ENCODE measurements around the gene CD47. TPM values are rescaled to one million over a fixed set of nuclear protein-coding genes. Genes with fewer than 3 reads are reported as not detected.

Gene CD47
- total RNA-seq, 1 experiment from 2014 or later: 15.5 TPM

DNA sequence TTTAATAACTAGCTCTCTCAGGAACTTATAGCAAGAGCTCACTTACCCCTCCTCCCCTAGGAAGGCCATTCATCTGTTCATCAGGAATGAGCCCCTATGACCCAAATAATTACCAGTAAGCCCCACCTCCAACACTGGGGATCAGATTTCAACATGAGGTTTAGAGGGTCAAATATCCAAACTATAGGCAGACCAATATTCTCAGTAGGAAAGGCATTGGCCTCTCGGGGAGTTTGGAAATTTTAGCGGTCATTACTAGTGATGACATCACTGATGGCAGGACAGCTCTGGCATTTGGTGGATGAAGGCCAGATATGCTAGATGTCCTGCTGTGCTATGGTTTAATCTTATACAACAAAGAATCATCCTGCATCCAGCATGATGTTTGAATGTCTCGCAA, 15.2 kb upstream of the CD47 start:
- no peak for TF ChIP-seq CTCF (IDR thresholded peaks at IDR 0.05; ENCODE audit: insufficient read depth in 1 of 2, low read depth in 1 of 2, low read length in 1 of 2, severe bottlenecking in 1 of 2, unreplicated experiment in 1 of 2)
- Histone ChIP-seq H3K27me3 (replicated peaks; ENCODE audit: control insufficient read depth, insufficient read depth, low read length) (no peaks in the 10 kb centered on the region; the same call in 1 of the 2 replicates), H3K9me3 (no peaks in the 10 kb centered on the region), H3K36me3 (ENCODE audit: control insufficient read depth, insufficient read depth, low read length) (no peaks in the 10 kb centered on the region), H3K4me1 (no peaks in the 10 kb centered on the region), H3K4me3 (ENCODE audit: low read depth, low read length) (no peak overlapping the region)
- Mint-ChIP-seq H3K27ac (ENCODE audit: unreplicated experiment) (no peak overlapping the region), H3K27me3 (ENCODE audit: insufficient read depth, unreplicated experiment) (peaks cover 8% of the 10 kb centered on the region), H3K36me3 (ENCODE audit: insufficient read depth, unreplicated experiment) (no peaks in the 10 kb centered on the region), H3K4me1 (ENCODE audit: low read depth, unreplicated experiment) (no peaks in the 10 kb centered on the region), H3K4me3 (ENCODE audit: unreplicated experiment) (no peak overlapping the region), H3K9me3 (ENCODE audit: unreplicated experiment) (no peaks in the 10 kb centered on the region)
- POLR2A ChIA-PET: no interaction called here
- DNase-seq: no peak
- no TSS peak for BruUV-seq (replicated peaks)
- intact Hi-C loops (cut with micrococcal nuclease; ENCODE audit: unreplicated experiment): no loop called here
- CTCF ChIA-PET: no interaction called here

DNA sequence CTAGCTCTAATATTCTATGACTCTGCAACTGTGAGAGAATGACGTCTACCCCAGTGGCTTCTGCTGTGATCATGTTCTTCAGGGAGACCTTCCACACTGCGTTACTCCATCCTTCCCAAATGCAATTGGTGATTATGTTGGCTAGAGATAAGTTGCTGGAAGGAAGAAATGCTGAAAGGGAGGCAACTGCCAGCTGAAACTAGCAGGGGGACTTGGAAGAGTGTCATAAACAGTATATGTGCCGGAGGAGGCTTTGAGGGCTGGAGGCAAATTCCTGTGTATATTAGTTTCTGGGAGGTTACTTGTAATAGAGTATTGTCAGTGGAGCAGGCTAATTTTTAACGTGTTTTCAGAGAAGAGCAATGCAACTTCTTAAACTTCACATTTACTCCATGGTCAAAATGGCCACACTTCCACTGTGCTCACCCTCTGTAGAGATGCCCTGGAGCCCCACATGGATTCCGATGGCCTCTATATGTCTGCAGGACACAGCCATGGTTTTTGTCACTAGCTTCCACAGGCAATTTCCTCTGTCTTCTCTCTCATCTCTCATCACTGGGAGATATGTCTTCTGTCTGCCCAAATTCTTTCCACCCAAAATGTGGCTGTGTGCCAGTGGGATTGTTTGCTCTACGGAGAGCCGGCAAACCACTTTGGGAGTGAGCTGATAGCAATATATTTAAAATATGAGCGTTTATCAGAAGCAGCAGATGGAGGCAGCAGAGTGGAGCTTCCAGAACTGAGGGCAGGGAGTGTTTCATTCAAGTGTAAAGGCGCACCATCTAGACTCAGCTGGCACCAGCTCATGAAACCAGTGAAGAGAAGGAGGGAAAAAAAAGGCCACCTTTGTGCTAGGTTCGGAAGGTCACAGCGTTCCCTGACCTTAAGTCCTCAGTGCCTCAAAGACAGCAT, 13.3 kb upstream of the CD47 start:
- TF ChIP-seq CTCF (IDR thresholded peaks at IDR 0.05; ENCODE audit: insufficient read depth in 1 of 2, low read depth in 1 of 2, low read length in 1 of 2, severe bottlenecking in 1 of 2, unreplicated experiment in 1 of 2): no peak
- Mint-ChIP-seq H3K36me3 (ENCODE audit: insufficient read depth, unreplicated experiment) (no peaks in the 10 kb centered on the region), H3K4me3 (ENCODE audit: unreplicated experiment) (no peak overlapping the region), H3K9me3 (ENCODE audit: unreplicated experiment) (no peaks in the 10 kb centered on the region), H3K27ac (ENCODE audit: unreplicated experiment) (no peak overlapping the region), H3K27me3 (ENCODE audit: insufficient read depth, unreplicated experiment) (peaks cover 4% of the 10 kb centered on the region), H3K4me1 (ENCODE audit: low read depth, unreplicated experiment) (no peaks in the 10 kb centered on the region)
- no peak for DNase-seq
- no peaks in the 10 kb centered on the region for H3K36me3 ChIP-seq (ENCODE audit: control insufficient read depth, insufficient read depth, low read length)
- intact Hi-C loops (cut with micrococcal nuclease; ENCODE audit: unreplicated experiment): no loop called here
- H3K9me3 ChIP-seq: no peaks in the 10 kb centered on the region
- POLR2A ChIA-PET: no interaction called here
- H3K4me3 ChIP-seq (ENCODE audit: low read depth, low read length): no peak overlapping the region
- CTCF ChIA-PET: no interaction called here
- no peaks in the 10 kb centered on the region for H3K4me1 ChIP-seq
- no TSS peak for BruUV-seq (replicated peaks)
- no peaks in the 10 kb centered on the region; the same call in 1 of the 2 replicates for H3K27me3 ChIP-seq (replicated peaks; ENCODE audit: control insufficient read depth, insufficient read depth, low read length)

DNA sequence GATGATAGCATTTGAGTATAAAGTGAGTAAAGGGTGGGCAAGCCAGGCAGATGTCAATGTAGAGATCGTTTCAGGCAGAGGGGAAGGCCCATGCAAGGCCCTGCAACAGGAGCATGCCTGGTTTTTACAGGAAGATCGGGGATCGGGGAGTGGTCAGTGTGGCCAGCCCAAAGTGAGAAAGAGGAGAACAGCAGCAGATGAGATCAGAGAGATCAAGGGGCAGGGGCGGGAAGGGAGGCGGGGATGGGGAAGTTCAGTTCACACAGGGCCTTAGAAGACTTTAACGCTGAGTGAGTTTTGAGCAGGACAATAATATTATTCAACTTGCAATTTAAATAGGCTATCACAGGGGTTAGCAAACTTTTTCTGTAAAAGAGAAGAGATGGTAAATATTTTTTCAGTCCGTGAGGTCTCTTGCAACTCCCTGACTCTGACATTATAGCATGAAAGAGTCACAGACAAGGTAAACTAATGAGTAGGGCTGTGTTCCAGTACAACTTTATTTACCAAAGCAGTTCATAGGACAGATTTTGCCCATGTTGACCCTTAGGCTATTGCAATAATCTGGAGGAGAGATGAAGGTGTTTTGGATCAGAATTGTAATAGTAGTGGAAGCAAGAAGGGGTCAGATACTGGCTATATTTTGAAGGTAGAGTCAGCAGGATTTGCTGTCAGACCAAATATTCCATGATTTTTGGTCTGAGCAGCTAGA, 12.4 kb upstream of the CD47 start:
- Histone ChIP-seq H3K4me3 (ENCODE audit: low read depth, low read length) (no peak overlapping the region), H3K36me3 (ENCODE audit: control insufficient read depth, insufficient read depth, low read length) (no peaks in the 10 kb centered on the region), H3K4me1 (no peaks in the 10 kb centered on the region), H3K9me3 (no peaks in the 10 kb centered on the region), H3K27me3 (replicated peaks; ENCODE audit: control insufficient read depth, insufficient read depth, low read length) (no peaks in the 10 kb centered on the region)
- no peak for TF ChIP-seq CTCF (IDR thresholded peaks at IDR 0.05; ENCODE audit: insufficient read depth in 1 of 2, low read depth in 1 of 2, low read length in 1 of 2, severe bottlenecking in 1 of 2, unreplicated experiment in 1 of 2)
- intact Hi-C loops (cut with micrococcal nuclease; ENCODE audit: unreplicated experiment): no loop called here
- ChIA-PET POLR2A (no interaction called here), CTCF (no interaction called here)
- H3K27me3 Mint-ChIP-seq (ENCODE audit: insufficient read depth, unreplicated experiment): peaks cover 4% of the 10 kb centered on the region
- BruUV-seq (replicated peaks): no TSS peak
- H3K27ac Mint-ChIP-seq (ENCODE audit: unreplicated experiment): no peak overlapping the region
- DNase-seq: no peak
- H3K36me3 Mint-ChIP-seq (ENCODE audit: insufficient read depth, unreplicated experiment): no peaks in the 10 kb centered on the region
- H3K9me3 Mint-ChIP-seq (ENCODE audit: unreplicated experiment): no peaks in the 10 kb centered on the region
- no peak overlapping the region for H3K4me3 Mint-ChIP-seq (ENCODE audit: unreplicated experiment)
- H3K4me1 Mint-ChIP-seq (ENCODE audit: low read depth, unreplicated experiment): no peaks in the 10 kb centered on the region

All from Caco-2 (cell line).